Mesodermal cell (in vitro differentiated cells): ENCODE data around the gene TH.
"Not testable (repeated sequence)": the region's sequence is repeated elsewhere in the genome, so short reads cannot be mapped to it uniquely, and the experiment has no call there.

ENCODE experiments used
- H3K27ac ChIP-seq: 2 replicates; pipeline ENCODE4 v1.7.0; 2013; ENCODE audit warnings: mild to moderate bottlenecking, low read depth, low read length, moderate library complexity; ENCODE audit not compliant: severe bottlenecking
- H3K36me3 ChIP-seq: 2 replicates; pipeline ENCODE4 v1.7.1; 2013; ENCODE audit warnings: mild to moderate bottlenecking, low read length, moderate library complexity; ENCODE audit not compliant: control insufficient read depth, insufficient read depth
- H3K4me1 ChIP-seq: one replicate; pipeline ENCODE4 v1.7.1; 2013; ENCODE audit warnings: mild to moderate bottlenecking, low read length; ENCODE audit not compliant: insufficient read depth, control insufficient read depth, poor library complexity, severe bottlenecking
- H3K4me3 ChIP-seq: 2 replicates; pipeline ENCODE4 v1.7.0; 2013; ENCODE audit warnings: low read length, control low read depth, mild to moderate bottlenecking; ENCODE audit not compliant: insufficient read depth, poor library complexity, severe bottlenecking; ENCODE audit errors: extremely low read depth
- H3K9me3 ChIP-seq: 2 replicates; pipeline ENCODE4 v1.7.1; 2013; ENCODE audit warnings: mild to moderate bottlenecking, low read length, moderate library complexity; ENCODE audit not compliant: control insufficient read depth
- WGBS, 2 experiments: methylation state at CpG; one replicate each; pipeline ENCODE4 v1.1.5; 2013; ENCODE audit warnings: missing lambda C conversion rate in 2 of 2; ENCODE audit not compliant: insufficient coverage in 2 of 2; 5-methylcytosine and 5-hydroxymethylcytosine counted together

The TH gene

GRCh38 chr11:2182692-2183474, 11.3 kb upstream of the TH start:
- no peak overlapping the region for H3K4me3 ChIP-seq
- peaks cover 10% of the 10 kb centered on the region for H3K4me1 ChIP-seq
- H3K27ac ChIP-seq, result no peak overlapping the region
- WGBS, 2 experiments, result 92 to 93% methylated on average over 11 to 13 of the region's 20 CpGs
- no peaks in the 10 kb centered on the region for H3K36me3 ChIP-seq
- no peaks in the 10 kb centered on the region for H3K9me3 ChIP-seq

- Histone ChIP-seq H3K9me3 (no peaks in the 10 kb centered on the region), H3K27ac (no peak overlapping the region), H3K36me3 (no peaks in the 10 kb centered on the region), H3K4me1 (peaks cover 10% of the 10 kb centered on the region), H3K4me3 (no peak overlapping the region)
- whole genome bisulfite sequencing, 2 experiments, result 88 to 95% methylated on average over 10 to 18 of the region's 18 CpGs
These were observed 10.5 kb upstream of the TH start for GRCh38 chr11:2182075-2182474.

GRCh38 chr11:2180789-2181370, 9.3 kb upstream of the TH start:
- no peaks in the 10 kb centered on the region for H3K36me3 ChIP-seq
- H3K4me3 ChIP-seq, result no peak overlapping the region
- no peak overlapping the region for H3K27ac ChIP-seq
- H3K9me3 ChIP-seq, result no peaks in the 10 kb centered on the region
- WGBS, 2 experiments, result 87 to 94% methylated on average over 8 to 9 of the region's 11 CpGs
- peaks cover 10% of the 10 kb centered on the region for H3K4me1 ChIP-seq

- Histone ChIP-seq H3K27ac (no peak overlapping the region), H3K36me3 (no peaks in the 10 kb centered on the region), H3K4me3 (no peak overlapping the region), H3K4me1 (peaks cover 10% of the 10 kb centered on the region), H3K9me3 (no peaks in the 10 kb centered on the region)
- 67 to 97% methylated on average over 1 to 13 of the region's 15 CpGs for WGBS, 2 experiments
These were observed 8.7 kb upstream of the TH start for GRCh38 chr11:2180347-2180746.

GRCh38 chr11:2179516-2179915, 7.9 kb upstream of the TH start:
- Histone ChIP-seq H3K4me3 (no peak overlapping the region), H3K4me1 (peaks cover 10% of the 10 kb centered on the region), H3K36me3 (no peaks in the 10 kb centered on the region), H3K27ac (no peak overlapping the region), H3K9me3 (no peaks in the 10 kb centered on the region)
- 88 to 92% methylated on average over 8 to 9 of the region's 10 CpGs for WGBS, 2 experiments

GRCh38 chr11:2178906-2179494, 7.4 kb upstream of the TH start:
- Histone ChIP-seq H3K4me1 (peaks cover 10% of the 10 kb centered on the region), H3K36me3 (no peaks in the 10 kb centered on the region), H3K4me3 (no peak overlapping the region), H3K9me3 (no peaks in the 10 kb centered on the region), H3K27ac (no peak overlapping the region)
- WGBS, 2 experiments, result 54 to 57% methylated on average over 8 to 14 of the region's 16 CpGs

GRCh38 chr11:2178055-2178773, 6.6 kb upstream of the TH start:
- H3K4me3 ChIP-seq, H3K27ac ChIP-seq, H3K36me3 ChIP-seq, H3K9me3 ChIP-seq: not testable (repeated sequence)
- H3K4me1 ChIP-seq, result peaks cover 10% of the 10 kb centered on the region
- 73 to 79% methylated on average over 7 to 10 of the region's 16 CpGs for WGBS, 2 experiments

- H3K4me3 ChIP-seq, result no peak overlapping the region
- no peak overlapping the region for H3K27ac ChIP-seq
- peaks cover 10% of the 10 kb centered on the region for H3K4me1 ChIP-seq
- H3K9me3 ChIP-seq, result no peaks in the 10 kb centered on the region
- H3K36me3 ChIP-seq, result no peaks in the 10 kb centered on the region
- WGBS, 2 experiments, result 86 to 87% methylated on average over 12 to 14 of the region's 18 CpGs
These were observed 5.5 kb upstream of the TH start for GRCh38 chr11:2177076-2177475.

- WGBS, 2 experiments, result 89 to 94% methylated on average over 8 to 12 of the region's 14 CpGs
- Histone ChIP-seq H3K27ac (no peak overlapping the region), H3K4me3 (no peak overlapping the region), H3K9me3 (no peaks in the 10 kb centered on the region), H3K36me3 (no peaks in the 10 kb centered on the region), H3K4me1 (peaks cover 15% of the 10 kb centered on the region)
These were observed 4.8 kb upstream of the TH start for GRCh38 chr11:2176389-2176900.

- no peaks in the 10 kb centered on the region for H3K36me3 ChIP-seq
- no peak overlapping the region for H3K27ac ChIP-seq
- WGBS, 2 experiments, result 85% methylated on average over 9 to 13 of the region's 13 CpGs
- H3K4me1 ChIP-seq, result peaks cover 15% of the 10 kb centered on the region
- no peak overlapping the region for H3K4me3 ChIP-seq
- H3K9me3 ChIP-seq, result no peaks in the 10 kb centered on the region
These were observed 4.0 kb upstream of the TH start for GRCh38 chr11:2175659-2176058.
